Measurements from ENCODE around the gene MYO1A.

The MYO1A gene

DNA sequence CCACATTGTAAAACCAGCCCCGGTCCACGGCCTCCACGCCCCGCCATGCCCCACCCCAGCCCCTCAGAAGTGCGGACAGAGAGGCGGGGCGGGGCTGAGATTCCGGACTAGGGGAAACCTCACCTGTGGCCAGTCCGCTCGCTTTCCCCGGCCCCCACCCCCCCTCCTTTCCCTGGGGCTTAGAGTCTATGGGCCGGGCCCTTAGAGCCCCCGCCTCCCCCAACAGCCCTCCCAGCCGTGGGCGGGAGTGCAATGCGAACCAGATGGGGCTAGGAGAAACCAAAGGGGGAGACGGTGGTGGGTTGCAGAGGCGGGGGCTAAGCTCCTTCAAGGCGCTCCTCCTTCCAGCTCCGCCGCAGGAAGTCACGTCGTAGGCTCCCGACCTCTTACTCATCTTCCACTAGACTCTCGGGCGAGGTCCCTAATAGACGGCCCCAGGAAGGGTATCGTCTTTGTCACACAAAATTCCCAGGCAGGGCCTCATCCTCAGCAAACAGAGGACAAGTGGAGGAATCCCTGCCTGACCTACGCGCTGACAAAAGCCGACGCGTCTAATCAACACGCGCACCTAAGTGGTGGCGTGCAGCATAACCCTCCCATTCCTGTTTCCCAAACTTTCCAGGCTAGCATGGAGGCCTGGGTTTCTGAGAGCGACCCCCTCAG, 37.9 kb upstream of the MYO1A start (continued):
- TF ChIP-seq, protein P1, sequence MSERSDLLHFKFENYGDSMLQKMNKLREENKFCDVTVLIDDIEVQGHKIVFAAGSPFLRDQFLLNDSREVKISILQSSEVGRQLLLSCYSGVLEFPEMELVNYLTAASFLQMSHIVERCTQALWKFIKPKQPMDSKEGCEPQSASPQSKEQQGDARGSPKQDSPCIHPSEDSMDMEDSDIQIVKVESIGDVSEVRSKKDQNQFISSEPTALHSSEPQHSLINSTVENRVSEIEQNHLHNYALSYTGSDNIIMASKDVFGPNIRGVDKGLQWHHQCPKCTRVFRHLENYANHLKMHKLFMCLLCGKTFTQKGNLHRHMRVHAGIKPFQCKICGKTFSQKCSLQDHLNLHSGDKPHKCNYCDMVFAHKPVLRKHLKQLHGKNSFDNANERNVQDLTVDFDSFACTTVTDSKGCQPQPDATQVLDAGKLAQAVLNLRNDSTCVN (tag by site-specific recombination; optimal IDR thresholded peaks at IDR 0.05), result no peak
- no peak; the same call in 1 of the 2 replicates for TF ChIP-seq ZNF2 (tag by site-specific recombination; IDR thresholded peaks at IDR 0.05)
- TF ChIP-seq ZNF121 (tag by site-specific recombination; IDR thresholded peaks at IDR 0.05), result no peak
- TF ChIP-seq, protein P2, sequence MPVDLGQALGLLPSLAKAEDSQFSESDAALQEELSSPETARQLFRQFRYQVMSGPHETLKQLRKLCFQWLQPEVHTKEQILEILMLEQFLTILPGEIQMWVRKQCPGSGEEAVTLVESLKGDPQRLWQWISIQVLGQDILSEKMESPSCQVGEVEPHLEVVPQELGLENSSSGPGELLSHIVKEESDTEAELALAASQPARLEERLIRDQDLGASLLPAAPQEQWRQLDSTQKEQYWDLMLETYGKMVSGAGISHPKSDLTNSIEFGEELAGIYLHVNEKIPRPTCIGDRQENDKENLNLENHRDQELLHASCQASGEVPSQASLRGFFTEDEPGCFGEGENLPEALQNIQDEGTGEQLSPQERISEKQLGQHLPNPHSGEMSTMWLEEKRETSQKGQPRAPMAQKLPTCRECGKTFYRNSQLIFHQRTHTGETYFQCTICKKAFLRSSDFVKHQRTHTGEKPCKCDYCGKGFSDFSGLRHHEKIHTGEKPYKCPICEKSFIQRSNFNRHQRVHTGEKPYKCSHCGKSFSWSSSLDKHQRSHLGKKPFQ (tag by site-specific recombination; IDR thresholded peaks at IDR 0.05), result no peak
- TF ChIP-seq, protein P3, sequence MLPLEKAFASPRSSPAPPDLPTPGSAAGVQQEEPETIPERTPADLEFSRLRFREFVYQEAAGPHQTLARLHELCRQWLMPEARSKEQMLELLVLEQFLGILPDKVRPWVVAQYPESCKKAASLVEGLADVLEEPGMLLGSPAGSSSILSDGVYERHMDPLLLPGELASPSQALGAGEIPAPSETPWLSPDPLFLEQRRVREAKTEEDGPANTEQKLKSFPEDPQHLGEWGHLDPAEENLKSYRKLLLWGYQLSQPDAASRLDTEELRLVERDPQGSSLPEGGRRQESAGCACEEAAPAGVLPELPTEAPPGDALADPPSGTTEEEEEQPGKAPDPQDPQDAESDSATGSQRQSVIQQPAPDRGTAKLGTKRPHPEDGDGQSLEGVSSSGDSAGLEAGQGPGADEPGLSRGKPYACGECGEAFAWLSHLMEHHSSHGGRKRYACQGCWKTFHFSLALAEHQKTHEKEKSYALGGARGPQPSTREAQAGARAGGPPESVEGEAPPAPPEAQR (tag by site-specific recombination; IDR thresholded peaks at IDR 0.05), result no peak
- TF ChIP-seq ZNF10 (tag by site-specific recombination; IDR thresholded peaks at IDR 0.05), result no peak
- 0 out of 2 replicates have a peak, but pooled peaks have one; percentile 50 for TF ChIP-seq BCL11B (tag by site-specific recombination; IDR thresholded peaks at IDR 0.05; ENCODE audit: low read depth)
- TF ChIP-seq, protein P4, sequence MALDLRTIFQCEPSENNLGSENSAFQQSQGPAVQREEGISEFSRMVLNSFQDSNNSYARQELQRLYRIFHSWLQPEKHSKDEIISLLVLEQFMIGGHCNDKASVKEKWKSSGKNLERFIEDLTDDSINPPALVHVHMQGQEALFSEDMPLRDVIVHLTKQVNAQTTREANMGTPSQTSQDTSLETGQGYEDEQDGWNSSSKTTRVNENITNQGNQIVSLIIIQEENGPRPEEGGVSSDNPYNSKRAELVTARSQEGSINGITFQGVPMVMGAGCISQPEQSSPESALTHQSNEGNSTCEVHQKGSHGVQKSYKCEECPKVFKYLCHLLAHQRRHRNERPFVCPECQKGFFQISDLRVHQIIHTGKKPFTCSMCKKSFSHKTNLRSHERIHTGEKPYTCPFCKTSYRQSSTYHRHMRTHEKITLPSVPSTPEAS (tag by site-specific recombination; IDR thresholded peaks at IDR 0.05), result no peak
- TF ChIP-seq ZNF426 (tag by site-specific recombination; IDR thresholded peaks at IDR 0.05), result no peak
- TF ChIP-seq ZNF529 (tag by site-specific recombination; IDR thresholded peaks at IDR 0.05; ENCODE audit: insufficient replicate concordance), result no peak
- peak; percentile 84 for TF ChIP-seq SP2 (tag by site-specific recombination; IDR thresholded peaks at IDR 0.05)
- TF ChIP-seq ZNF140 (tag by site-specific recombination; IDR thresholded peaks at IDR 0.05), result no peak
- peak; percentile 86 for TF ChIP-seq SCRT2 (tag by site-specific recombination; IDR thresholded peaks at IDR 0.05)
- no peak; the same call in 1 of the 2 replicates for TF ChIP-seq ZNF561 (tag by site-specific recombination; IDR thresholded peaks at IDR 0.05; ENCODE audit: borderline replicate concordance)
- TF ChIP-seq, protein P5, sequence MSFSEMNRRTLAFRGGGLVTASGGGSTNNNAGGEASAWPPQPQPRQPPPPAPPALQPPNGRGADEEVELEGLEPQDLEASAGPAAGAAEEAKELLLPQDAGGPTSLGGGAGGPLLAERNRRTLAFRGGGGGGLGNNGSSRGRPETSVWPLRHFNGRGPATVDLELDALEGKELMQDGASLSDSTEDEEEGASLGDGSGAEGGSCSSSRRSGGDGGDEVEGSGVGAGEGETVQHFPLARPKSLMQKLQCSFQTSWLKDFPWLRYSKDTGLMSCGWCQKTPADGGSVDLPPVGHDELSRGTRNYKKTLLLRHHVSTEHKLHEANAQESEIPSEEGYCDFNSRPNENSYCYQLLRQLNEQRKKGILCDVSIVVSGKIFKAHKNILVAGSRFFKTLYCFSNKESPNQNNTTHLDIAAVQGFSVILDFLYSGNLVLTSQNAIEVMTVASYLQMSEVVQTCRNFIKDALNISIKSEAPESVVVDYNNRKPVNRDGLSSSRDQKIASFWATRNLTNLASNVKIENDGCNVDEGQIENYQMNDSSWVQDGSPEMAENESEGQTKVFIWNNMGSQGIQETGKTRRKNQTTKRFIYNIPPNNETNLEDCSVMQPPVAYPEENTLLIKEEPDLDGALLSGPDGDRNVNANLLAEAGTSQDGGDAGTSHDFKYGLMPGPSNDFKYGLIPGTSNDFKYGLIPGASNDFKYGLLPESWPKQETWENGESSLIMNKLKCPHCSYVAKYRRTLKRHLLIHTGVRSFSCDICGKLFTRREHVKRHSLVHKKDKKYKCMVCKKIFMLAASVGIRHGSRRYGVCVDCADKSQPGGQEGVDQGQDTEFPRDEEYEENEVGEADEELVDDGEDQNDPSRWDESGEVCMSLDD (tag by site-specific recombination; IDR thresholded peaks at IDR 0.05), result peak; percentile 23; the same call in 1 of the 2 replicates
- peak; percentile 90 for TF ChIP-seq EGR2 (tag by site-specific recombination; IDR thresholded peaks at IDR 0.05; ENCODE audit: low read depth)
- TF ChIP-seq, protein P6, sequence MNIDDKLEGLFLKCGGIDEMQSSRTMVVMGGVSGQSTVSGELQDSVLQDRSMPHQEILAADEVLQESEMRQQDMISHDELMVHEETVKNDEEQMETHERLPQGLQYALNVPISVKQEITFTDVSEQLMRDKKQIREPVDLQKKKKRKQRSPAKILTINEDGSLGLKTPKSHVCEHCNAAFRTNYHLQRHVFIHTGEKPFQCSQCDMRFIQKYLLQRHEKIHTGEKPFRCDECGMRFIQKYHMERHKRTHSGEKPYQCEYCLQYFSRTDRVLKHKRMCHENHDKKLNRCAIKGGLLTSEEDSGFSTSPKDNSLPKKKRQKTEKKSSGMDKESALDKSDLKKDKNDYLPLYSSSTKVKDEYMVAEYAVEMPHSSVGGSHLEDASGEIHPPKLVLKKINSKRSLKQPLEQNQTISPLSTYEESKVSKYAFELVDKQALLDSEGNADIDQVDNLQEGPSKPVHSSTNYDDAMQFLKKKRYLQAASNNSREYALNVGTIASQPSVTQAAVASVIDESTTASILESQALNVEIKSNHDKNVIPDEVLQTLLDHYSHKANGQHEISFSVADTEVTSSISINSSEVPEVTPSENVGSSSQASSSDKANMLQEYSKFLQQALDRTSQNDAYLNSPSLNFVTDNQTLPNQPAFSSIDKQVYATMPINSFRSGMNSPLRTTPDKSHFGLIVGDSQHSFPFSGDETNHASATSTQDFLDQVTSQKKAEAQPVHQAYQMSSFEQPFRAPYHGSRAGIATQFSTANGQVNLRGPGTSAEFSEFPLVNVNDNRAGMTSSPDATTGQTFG (tag by site-specific recombination; IDR thresholded peaks at IDR 0.05; ENCODE audit: borderline replicate concordance), result no peak
- no peak for TF ChIP-seq SCRT1 (tag by site-specific recombination; IDR thresholded peaks at IDR 0.05; ENCODE audit: borderline replicate concordance)
- TF ChIP-seq ZNF354C (tag by site-specific recombination; IDR thresholded peaks at IDR 0.05; ENCODE audit: borderline replicate concordance, low read depth), result no peak
- peak; percentile 78 for TF ChIP-seq PRDM1 (tag by site-specific recombination; IDR thresholded peaks at IDR 0.05)
- TF ChIP-seq ZNF777 (tag by site-specific recombination; IDR thresholded peaks at IDR 0.05; ENCODE audit: borderline replicate concordance), result no peak
- TF ChIP-seq ZXDB (tag by site-specific recombination; IDR thresholded peaks at IDR 0.05), result peak; percentile 9
- peak; percentile 91 for TF ChIP-seq ZFHX2 (tag by site-specific recombination; conservative IDR thresholded peaks at IDR 0.05)
- TF ChIP-seq ZNF248 (tag by site-specific recombination; IDR thresholded peaks at IDR 0.05), result no peak
- peak; percentile 12; the same call in 1 of the 2 replicates for TF ChIP-seq ZFP69B (tag by site-specific recombination; IDR thresholded peaks at IDR 0.05)
- TF ChIP-seq ZNF48 (tag by site-specific recombination; IDR thresholded peaks at IDR 0.05), result no peak

All from HEK293 (cell line).